OCI-LY7 (cell line): Measurements from ENCODE around the gene NAGPA.

Experiments
- EZH2phosphoT487 ChIP-seq: fragments of 200-600 bp; sonication (generic); IDR thresholded peaks from 2 replicates; pipeline ENCODE4 v1.6.1; 2018; ENCODE audit warnings: low read depth, borderline replicate concordance, mild to moderate bottlenecking, mixed run types, antibody characterized with exemption, low read length, moderate library complexity, mixed read lengths
- TF ChIP-seq, protein P1 (sequence below): fragments of 200-600 bp; sonication (generic); conservative IDR thresholded peaks from 2 replicates; pipeline ENCODE4 v1.5.1; 2014; ENCODE audit warnings: mild to moderate bottlenecking, antibody characterized with exemption, low read length, moderate library complexity, mixed read lengths

DNA sequence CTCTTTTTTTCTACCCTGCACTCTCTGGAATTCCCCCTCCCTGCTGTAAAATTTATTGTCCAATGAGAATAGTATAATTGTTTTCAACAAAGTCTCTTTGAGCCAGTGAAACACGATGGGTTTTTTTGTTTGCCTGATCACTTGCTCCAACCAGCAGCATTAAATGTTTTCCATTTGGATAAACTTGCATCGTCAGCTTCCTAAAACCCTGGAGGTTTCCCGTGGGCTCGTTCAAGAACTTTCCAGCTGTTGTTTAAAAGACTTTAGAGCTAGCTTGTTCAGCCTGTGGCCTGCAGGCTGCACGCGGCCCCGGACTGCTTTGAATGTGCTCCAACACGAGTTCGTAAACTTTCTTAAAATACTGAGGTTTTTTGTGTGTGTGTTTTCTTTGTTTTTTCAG is 14.9 kb downstream of the NAGPA start:
- TF ChIP-seq, protein P1, sequence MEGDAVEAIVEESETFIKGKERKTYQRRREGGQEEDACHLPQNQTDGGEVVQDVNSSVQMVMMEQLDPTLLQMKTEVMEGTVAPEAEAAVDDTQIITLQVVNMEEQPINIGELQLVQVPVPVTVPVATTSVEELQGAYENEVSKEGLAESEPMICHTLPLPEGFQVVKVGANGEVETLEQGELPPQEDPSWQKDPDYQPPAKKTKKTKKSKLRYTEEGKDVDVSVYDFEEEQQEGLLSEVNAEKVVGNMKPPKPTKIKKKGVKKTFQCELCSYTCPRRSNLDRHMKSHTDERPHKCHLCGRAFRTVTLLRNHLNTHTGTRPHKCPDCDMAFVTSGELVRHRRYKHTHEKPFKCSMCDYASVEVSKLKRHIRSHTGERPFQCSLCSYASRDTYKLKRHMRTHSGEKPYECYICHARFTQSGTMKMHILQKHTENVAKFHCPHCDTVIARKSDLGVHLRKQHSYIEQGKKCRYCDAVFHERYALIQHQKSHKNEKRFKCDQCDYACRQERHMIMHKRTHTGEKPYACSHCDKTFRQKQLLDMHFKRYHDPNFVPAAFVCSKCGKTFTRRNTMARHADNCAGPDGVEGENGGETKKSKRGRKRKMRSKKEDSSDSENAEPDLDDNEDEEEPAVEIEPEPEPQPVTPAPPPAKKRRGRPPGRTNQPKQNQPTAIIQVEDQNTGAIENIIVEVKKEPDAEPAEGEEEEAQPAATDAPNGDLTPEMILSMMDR, result no peak
- no peak for TF ChIP-seq EZH2phosphoT487
